Sigmoid colon (tissue), 4 donors: ENCODE results near the gene SLC25A25.

ENCODE experiments used
- EP300 ChIP-seq, 4 donors: sonication (generic); formaldehyde crosslinking; IDR thresholded peaks; one replicate each; pipeline ENCODE4 v1.6.1; 2017; ENCODE audit warnings: antibody characterized with exemption in 4 of 4
- POLR2A ChIP-seq, 2 donors: fragments of 450-650 bp; IDR thresholded peaks; one replicate each; pipeline ENCODE4 v1.6.1; 2016; ENCODE audit warnings: antibody characterized with exemption in 2 of 2, mild to moderate bottlenecking in 2 of 2, moderate library complexity in 2 of 2
- POLR2AphosphoS5 ChIP-seq, 4 donors: sonication (generic); formaldehyde crosslinking; IDR thresholded peaks; one replicate each; pipeline ENCODE4 v1.6.1; 2017; ENCODE audit warnings: antibody characterized with exemption in 4 of 4
- TF ChIP-seq, protein P1 (sequence below), 4 experiments: fragments of 450-650 bp in 3 of 4; fragments of 200-600 bp in 1 of 4; IDR thresholded peaks; one replicate each; pipeline ENCODE4 v1.5.1; 2016 to 2019; ENCODE audit warnings: antibody characterized with exemption in 4 of 4, mild to moderate bottlenecking in 3 of 4, moderate library complexity in 2 of 4

DNA sequence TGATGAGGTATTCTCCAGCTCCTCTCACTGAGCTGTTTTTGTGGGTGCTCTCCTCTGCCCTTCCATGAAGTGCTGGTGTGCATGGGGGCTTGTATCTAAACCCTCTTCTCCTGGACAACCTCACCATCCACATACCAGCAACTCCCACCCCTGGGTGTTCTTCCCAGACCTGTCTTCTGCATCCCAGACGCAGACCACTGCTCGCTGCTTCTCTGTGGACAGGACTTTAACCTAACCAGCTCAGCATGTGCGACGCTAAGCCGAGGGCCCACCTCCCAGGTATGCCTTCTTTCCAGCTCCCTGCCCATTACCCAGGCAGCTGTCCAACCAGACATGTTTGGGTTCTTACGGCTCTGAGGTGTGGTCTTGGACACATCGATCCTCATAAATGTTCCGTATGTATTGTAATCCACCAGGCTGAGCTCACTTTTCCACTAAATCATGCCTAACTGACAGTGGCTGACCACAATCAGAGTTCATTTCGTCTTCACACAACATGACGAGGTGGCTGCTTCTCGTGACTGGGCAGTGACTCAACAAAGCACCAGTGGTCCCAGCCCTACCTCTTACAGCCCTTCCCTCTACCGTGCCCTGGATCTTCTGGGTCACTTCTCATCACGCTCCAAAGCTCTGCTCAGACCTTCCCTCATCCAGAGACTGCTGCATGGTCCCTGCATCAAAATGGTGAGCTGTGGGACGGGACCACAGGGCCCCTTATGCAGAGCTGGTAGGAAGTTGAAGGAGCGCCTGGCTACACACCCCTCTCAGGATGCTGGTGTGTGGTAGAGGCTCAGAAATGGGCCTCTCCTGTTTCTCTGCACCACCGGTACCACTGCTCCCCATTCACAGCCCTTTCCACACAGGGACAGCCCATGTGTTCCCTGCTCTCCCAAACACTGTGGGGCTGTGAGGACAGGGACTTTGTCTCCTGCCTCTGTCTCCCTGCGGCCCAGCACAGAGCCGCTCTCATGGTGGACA lies 69.1 kb downstream of the SLC25A25 start:
- TF ChIP-seq, protein P1, sequence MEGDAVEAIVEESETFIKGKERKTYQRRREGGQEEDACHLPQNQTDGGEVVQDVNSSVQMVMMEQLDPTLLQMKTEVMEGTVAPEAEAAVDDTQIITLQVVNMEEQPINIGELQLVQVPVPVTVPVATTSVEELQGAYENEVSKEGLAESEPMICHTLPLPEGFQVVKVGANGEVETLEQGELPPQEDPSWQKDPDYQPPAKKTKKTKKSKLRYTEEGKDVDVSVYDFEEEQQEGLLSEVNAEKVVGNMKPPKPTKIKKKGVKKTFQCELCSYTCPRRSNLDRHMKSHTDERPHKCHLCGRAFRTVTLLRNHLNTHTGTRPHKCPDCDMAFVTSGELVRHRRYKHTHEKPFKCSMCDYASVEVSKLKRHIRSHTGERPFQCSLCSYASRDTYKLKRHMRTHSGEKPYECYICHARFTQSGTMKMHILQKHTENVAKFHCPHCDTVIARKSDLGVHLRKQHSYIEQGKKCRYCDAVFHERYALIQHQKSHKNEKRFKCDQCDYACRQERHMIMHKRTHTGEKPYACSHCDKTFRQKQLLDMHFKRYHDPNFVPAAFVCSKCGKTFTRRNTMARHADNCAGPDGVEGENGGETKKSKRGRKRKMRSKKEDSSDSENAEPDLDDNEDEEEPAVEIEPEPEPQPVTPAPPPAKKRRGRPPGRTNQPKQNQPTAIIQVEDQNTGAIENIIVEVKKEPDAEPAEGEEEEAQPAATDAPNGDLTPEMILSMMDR (IDR thresholded peaks at IDR 0.05), result no peak
- no peak for TF ChIP-seq POLR2A (IDR thresholded peaks at IDR 0.05)
- TF ChIP-seq EP300 (IDR thresholded peaks at IDR 0.05), result no peak
- TF ChIP-seq POLR2AphosphoS5 (IDR thresholded peaks at IDR 0.05), result no peak
